Upper lobe of right lung (tissue), 1 donor: ENCODE measurements around the gene CCDC85C. TPM values are rescaled to one million over a fixed set of nuclear protein-coding genes. Genes with fewer than 3 reads are reported as not detected.

Source experiments
- ATAC-seq: fragments of 200-7000 bp; cut with Tn5 transposase; one replicate; pipeline ENCODE4 v1.9.1; 2020; ENCODE audit warnings: mild to moderate bottlenecking, moderate library complexity
- DNase-seq: peaks from one replicate; pipeline ENCODE4 v3.0.0-alpha.2; 2020
- H3K27ac ChIP-seq: fragments of 200-600 bp; one replicate; pipeline ENCODE4 v1.8.0; 2022
- H3K27me3 ChIP-seq: fragments of 200-600 bp; one replicate; pipeline ENCODE4 v1.8.0; 2022; ENCODE audit warnings: mild to moderate bottlenecking
- H3K36me3 ChIP-seq: fragments of 200-600 bp; one replicate; pipeline ENCODE4 v1.8.0; 2022
- H3K4me1 ChIP-seq: fragments of 200-600 bp; one replicate; pipeline ENCODE4 v1.8.0; 2022
- H3K4me3 ChIP-seq: fragments of 200-600 bp; one replicate; pipeline ENCODE4 v1.8.0; 2022; ENCODE audit warnings: mild to moderate bottlenecking
- H3K9me3 ChIP-seq: fragments of 200-600 bp; one replicate; pipeline ENCODE4 v1.8.0; 2022
- intact Hi-C: fragments of 100-400 bp; cut with DNase I; formaldehyde crosslinking; loops from one replicate; pipeline ENCODE4 v1.11.0; 2022
- total RNA-seq: library from RNA; stranded (reverse); fragmentation: NEBNext Ultra II Directional; extraction: Animal tissue kit (Norgen Biotek cat#: 25700); gene quantifications from one replicate; pipeline ENCODE4 v1.2.1, GENCODE V29; 2021
- TF ChIP-seq, protein P1 (sequence below): fragments of 200-600 bp; IDR thresholded peaks from one replicate; pipeline ENCODE4 v1.8.0; 2022; ENCODE audit warnings: antibody characterized with exemption
- donor health status: DM: no; HTN: yes; CAD: no; lungs with severe emphysema.

The CCDC85C gene
- total RNA-seq, 1 donor from 2014 or later, result 22.6 TPM

DNA sequence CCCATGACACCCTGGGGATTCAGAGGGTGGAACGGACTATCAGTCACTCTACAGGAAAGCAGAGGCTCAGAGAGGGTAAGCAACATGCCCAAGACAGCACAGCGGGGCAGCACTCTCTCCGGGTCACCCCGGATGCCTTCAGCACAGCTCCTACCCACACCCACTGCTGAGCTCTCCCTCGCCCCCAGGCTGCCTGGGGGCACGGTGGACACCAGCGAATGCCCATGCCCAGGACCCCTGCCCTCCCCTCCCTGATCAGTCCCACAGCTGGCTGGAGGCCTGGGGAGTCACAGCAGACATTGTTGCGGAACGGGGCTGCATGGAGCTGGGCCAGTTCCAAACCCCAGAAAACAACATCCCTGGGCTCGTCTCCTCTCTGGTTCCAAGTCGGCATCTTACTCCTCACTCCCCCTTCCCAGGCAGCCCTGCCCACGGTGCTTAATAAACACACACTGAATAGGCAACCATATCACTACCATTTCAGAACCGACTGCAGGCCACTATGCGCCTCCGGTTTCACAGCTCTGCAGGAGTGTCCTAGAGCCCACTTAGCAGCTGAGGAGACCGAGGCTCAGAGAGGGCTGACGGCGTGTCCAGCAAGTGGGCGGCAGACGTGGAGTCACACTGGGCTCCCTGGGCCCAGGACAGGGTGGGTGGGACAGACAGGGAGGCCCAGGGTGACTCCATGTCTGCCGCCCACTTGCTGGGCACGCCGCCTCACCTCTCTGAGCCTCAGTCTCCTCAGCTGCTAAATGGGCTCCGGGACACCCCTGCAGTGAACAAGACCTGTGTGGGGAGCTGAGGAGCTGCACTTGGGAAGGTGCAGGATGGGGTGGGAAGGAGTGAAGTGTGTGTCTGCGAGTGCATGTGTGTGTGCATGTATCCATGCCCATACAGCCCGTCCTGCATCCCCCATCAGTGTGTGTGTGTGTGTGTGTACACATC is 27.0 kb downstream of the CCDC85C start:
- Histone ChIP-seq H3K4me1 (peaks cover 55% of the 10 kb centered on the region), H3K27ac (no peak overlapping the region)

GRCh38 chr14:99576304-99576703 is 27.7 kb downstream of the CCDC85C start:
- no peak overlapping the region for H3K4me3 ChIP-seq
- no peak for DNase-seq
- intact Hi-C loops, result no loop called here
- TF ChIP-seq, protein P1, sequence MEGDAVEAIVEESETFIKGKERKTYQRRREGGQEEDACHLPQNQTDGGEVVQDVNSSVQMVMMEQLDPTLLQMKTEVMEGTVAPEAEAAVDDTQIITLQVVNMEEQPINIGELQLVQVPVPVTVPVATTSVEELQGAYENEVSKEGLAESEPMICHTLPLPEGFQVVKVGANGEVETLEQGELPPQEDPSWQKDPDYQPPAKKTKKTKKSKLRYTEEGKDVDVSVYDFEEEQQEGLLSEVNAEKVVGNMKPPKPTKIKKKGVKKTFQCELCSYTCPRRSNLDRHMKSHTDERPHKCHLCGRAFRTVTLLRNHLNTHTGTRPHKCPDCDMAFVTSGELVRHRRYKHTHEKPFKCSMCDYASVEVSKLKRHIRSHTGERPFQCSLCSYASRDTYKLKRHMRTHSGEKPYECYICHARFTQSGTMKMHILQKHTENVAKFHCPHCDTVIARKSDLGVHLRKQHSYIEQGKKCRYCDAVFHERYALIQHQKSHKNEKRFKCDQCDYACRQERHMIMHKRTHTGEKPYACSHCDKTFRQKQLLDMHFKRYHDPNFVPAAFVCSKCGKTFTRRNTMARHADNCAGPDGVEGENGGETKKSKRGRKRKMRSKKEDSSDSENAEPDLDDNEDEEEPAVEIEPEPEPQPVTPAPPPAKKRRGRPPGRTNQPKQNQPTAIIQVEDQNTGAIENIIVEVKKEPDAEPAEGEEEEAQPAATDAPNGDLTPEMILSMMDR, result no peak
- no peaks in the 10 kb centered on the region for H3K9me3 ChIP-seq
- no peaks in the 10 kb centered on the region for H3K27me3 ChIP-seq
- ATAC-seq, result no peak
- peak overlapping the region; percentile 69 for H3K27ac ChIP-seq
- no peaks in the 10 kb centered on the region for H3K36me3 ChIP-seq
- H3K4me1 ChIP-seq, result peaks cover 59% of the 10 kb centered on the region

More for the DNA sequence above, 27.0 kb downstream of the CCDC85C start:
- TF ChIP-seq, protein P1, result no peak
- Histone ChIP-seq H3K9me3 (no peaks in the 10 kb centered on the region), H3K27me3 (no peaks in the 10 kb centered on the region), H3K36me3 (no peaks in the 10 kb centered on the region), H3K4me3 (no peak overlapping the region)
- intact Hi-C loops, result no loop called here
- ATAC-seq (no peak), DNase-seq (no peak)

- peak; percentile 59 for ATAC-seq
- Histone ChIP-seq H3K9me3 (no peaks in the 10 kb centered on the region), H3K27me3 (no peaks in the 10 kb centered on the region), H3K36me3 (no peaks in the 10 kb centered on the region), H3K4me1 (peaks cover 63% of the 10 kb centered on the region), H3K27ac (peak overlapping the region; percentile 69), H3K4me3 (no peak overlapping the region)
- intact Hi-C loops, result no loop called here
- TF ChIP-seq, protein P1, result no peak
- peak; percentile 91 for DNase-seq
Observed at GRCh38 chr14:99575043-99576023, 28.7 kb downstream of the CCDC85C start.

DNA sequence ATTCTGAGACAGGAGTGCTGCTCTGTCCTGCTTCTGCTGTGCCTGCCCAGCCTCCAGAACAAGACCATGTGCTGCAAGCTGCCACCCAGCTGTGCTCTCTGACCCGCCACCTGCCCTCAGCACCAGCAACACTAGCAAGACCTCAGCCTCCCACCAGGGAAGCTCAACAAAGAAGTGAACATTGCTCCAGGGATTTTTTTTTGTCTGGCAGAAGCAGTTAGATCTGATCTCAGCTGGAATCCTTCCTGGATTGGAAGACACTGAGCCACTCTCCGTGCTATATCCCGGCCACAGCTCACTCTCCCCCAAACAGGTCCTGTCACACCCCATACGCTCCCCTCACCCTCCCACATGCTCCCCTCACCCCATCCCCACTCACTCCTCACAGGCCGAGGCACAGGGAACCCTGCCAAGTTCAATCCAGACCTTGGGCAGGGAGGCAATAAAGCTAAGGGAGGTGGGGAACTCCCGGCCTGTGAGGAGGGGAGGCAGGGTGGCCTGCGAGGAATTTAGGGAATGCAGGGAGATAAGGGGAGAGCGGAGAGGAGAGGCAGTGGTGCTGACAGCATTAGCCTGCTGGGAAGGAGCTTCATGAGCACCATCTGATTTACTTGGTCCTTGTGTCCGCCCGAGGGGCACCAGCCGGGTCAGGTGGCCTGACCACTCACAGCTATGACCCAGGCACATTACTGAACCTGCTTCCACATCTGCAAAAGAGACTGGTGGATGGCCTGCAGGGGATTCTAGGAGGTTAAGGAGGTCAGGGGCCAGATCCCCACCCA is 29.7 kb downstream of the CCDC85C start:
- intact Hi-C loops, result no loop called here
- no peaks in the 10 kb centered on the region for H3K36me3 ChIP-seq
- TF ChIP-seq, protein P1, result no peak
- H3K4me1 ChIP-seq, result peaks cover 63% of the 10 kb centered on the region
- ATAC-seq (peak; percentile 62), DNase-seq (no peak)
- H3K27ac ChIP-seq, result peak overlapping the region; percentile 69
- H3K9me3 ChIP-seq, result no peaks in the 10 kb centered on the region
- H3K27me3 ChIP-seq, result no peaks in the 10 kb centered on the region
- H3K4me3 ChIP-seq, result no peak overlapping the region
